Peyer's patch (tissue), 4 donors: Measurements from ENCODE around the gene CSMD2. TPM values are rescaled to one million over a fixed set of nuclear protein-coding genes. Genes with fewer than 3 reads are reported as not detected.

ENCODE experiments used
- DNase-seq, 3 donors: peaks; one replicate each; pipeline ENCODE4 v3.0.0-alpha.2; 2017 to 2019
- H3K27ac ChIP-seq, 4 donors: fragments of 200-600 bp; sonication (generic); one replicate each; pipeline ENCODE4 v1.5.1; 2016 to 2019
- H3K27me3 ChIP-seq, 2 donors: fragments of 200-600 bp; sonication (generic); one replicate each; pipeline ENCODE4 v1.5.1; 2019
- H3K36me3 ChIP-seq, 3 donors: fragments of 200-600 bp; sonication (generic); one replicate each; pipeline ENCODE4 v1.5.1; 2016 to 2019
- H3K4me1 ChIP-seq, 4 donors: fragments of 200-600 bp; sonication (generic); one replicate each; pipeline ENCODE4 v1.5.1; 2016 to 2019
- H3K4me3 ChIP-seq, 4 donors: fragments of 200-600 bp; sonication (generic); 1 replicate in 3 of 4; 2 replicates in 1 of 4; pipeline ENCODE4 v1.5.1; 2016 to 2019; ENCODE audit warnings: mild to moderate bottlenecking in 1 of 4
- H3K9me3 ChIP-seq, 4 donors: fragments of 200-600 bp; sonication (generic); one replicate each; pipeline ENCODE4 v1.5.1; 2016 to 2019; ENCODE audit warnings: mild to moderate bottlenecking in 1 of 4
- POLR2A ChIP-seq, 2 donors: fragments of 450-650 bp; IDR thresholded peaks; one replicate each; pipeline ENCODE4 v1.5.1; 2017; ENCODE audit warnings: antibody characterized with exemption in 2 of 2, mild to moderate bottlenecking in 2 of 2, moderate library complexity in 2 of 2
- total RNA-seq, 4 donors: library from RNA; depleted of rRNA; stranded (reverse); fragments of >200 nt; gene quantifications; one replicate each; pipeline ENCODE4 v1.1.0, GENCODE V29; 2016
- TF ChIP-seq, protein P1 (sequence below), 6 experiments: fragments of 450-650 bp in 4 of 6; fragments of 200-600 bp in 2 of 6; sonication (generic) in 1 of 6; IDR thresholded peaks; one replicate each; pipeline ENCODE4 v1.5.1; 2017 to 2019; ENCODE audit warnings: antibody characterized with exemption in 6 of 6, mild to moderate bottlenecking in 3 of 6, moderate library complexity in 1 of 6

The CSMD2 gene
- total RNA-seq, 4 donors from 2014 or later: under 0.01 to 1.2 (median 0.70) TPM

DNA sequence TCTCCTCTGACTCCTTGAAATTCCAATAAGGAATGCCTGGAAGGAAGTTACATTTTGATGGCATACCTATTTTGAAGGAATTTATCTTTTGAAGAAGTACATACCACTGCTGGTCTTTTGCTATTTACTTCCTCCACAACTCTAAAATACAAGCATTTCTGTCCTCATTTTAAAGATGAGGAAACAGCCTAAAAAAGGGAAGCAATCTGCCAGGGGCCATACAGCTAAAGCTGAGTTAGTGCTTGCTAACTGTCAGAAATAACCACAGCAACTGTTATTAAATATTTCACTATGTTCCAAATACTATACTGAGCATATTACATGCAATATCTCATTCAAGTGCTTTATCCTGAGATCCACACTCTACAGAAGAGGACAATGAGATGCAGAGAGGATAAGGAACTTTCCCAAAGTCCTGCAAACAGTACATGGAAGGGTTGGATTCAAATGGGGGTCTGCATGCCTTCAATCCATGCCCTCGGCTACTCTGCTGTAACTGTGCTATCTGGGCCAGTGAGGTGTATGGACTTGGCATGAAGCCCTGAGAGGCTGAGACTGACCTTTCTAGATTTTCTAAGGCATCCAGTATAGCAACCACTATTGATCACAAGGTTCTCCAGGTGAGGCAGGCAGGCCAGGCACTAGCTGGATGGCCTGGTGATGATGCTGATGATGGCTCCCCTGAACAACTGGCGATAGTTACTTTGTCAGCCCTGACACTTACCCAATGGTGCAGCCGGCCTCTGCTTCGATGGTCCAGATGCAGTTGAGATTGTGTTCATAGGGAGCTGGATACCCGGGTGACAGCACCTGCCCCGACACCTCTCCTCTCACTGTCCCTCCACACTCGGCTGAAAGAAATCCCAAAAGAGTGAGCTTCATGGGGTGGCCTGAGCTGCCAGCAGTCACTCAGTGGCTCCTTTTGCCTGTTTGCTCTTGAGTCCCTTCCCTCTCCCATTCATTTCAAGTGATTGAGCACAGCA lies 472.5 kb downstream of the CSMD2 start:
- no peaks in the 10 kb centered on the region for H3K9me3 ChIP-seq
- H3K27me3 ChIP-seq: no peaks in the 10 kb centered on the region
- no peaks in the 10 kb centered on the region for H3K4me1 ChIP-seq
- H3K36me3 ChIP-seq: no peaks in the 10 kb centered on the region
- no peak for TF ChIP-seq POLR2A (IDR thresholded peaks at IDR 0.05)
- TF ChIP-seq, protein P1, sequence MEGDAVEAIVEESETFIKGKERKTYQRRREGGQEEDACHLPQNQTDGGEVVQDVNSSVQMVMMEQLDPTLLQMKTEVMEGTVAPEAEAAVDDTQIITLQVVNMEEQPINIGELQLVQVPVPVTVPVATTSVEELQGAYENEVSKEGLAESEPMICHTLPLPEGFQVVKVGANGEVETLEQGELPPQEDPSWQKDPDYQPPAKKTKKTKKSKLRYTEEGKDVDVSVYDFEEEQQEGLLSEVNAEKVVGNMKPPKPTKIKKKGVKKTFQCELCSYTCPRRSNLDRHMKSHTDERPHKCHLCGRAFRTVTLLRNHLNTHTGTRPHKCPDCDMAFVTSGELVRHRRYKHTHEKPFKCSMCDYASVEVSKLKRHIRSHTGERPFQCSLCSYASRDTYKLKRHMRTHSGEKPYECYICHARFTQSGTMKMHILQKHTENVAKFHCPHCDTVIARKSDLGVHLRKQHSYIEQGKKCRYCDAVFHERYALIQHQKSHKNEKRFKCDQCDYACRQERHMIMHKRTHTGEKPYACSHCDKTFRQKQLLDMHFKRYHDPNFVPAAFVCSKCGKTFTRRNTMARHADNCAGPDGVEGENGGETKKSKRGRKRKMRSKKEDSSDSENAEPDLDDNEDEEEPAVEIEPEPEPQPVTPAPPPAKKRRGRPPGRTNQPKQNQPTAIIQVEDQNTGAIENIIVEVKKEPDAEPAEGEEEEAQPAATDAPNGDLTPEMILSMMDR (IDR thresholded peaks at IDR 0.05): no peak
- no peak overlapping the region for H3K27ac ChIP-seq
- no peak overlapping the region for H3K4me3 ChIP-seq
- DNase-seq: no peak

DNA sequence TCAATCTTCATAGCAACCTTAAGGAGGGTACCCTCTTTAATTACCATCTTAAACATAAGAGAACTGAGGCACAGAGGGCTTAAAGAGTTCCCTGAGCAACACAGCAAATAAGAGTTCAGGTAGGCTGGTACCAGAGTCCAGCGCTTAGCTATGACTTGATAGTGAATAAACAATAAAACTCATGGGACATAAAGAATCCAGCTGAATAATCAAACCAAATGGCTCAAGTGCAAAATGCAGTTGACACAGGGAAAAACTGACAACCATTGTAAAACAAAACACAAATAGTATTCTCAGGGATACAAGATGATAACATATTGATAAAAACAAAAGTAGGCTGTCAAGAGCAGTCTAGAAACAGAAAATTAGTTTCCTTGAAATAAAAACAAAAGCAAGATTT lies 478.0 kb downstream of the CSMD2 start:
- Histone ChIP-seq H3K27me3 (no peaks in the 10 kb centered on the region), H3K4me3 (no peak overlapping the region), H3K36me3 (no peaks in the 10 kb centered on the region), H3K27ac (no peak overlapping the region), H3K9me3 (no peaks in the 10 kb centered on the region), H3K4me1 (no peaks in the 10 kb centered on the region)
- no peak for DNase-seq
- no peak for TF ChIP-seq POLR2A (IDR thresholded peaks at IDR 0.05)
- TF ChIP-seq, protein P1 (IDR thresholded peaks at IDR 0.05): no peak

DNA sequence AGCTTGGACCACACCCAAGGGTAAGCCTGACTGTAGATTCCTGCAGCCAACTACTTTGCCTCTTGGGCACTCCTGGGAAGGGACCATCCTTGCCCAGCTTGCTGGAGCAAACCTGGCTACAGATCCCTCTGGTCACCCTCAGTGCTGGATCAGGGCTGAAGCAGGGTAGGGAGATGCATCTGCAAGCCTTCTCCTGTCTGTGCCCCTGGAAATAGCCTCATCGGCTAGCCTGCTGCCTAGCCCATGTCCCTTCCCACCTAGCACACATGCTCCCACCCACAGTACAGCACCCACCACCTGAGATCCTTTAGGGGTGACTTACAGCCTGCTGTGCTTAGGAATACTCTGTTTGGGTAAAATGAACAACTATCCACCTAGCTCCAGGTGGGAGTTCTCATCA lies 478.5 kb downstream of the CSMD2 start:
- DNase-seq: no peak
- Histone ChIP-seq H3K27me3 (no peaks in the 10 kb centered on the region), H3K27ac (no peak overlapping the region), H3K4me1 (no peaks in the 10 kb centered on the region), H3K36me3 (no peaks in the 10 kb centered on the region), H3K4me3 (no peak overlapping the region), H3K9me3 (no peaks in the 10 kb centered on the region)
- no peak for TF ChIP-seq POLR2A (IDR thresholded peaks at IDR 0.05)
- TF ChIP-seq, protein P1 (IDR thresholded peaks at IDR 0.05): no peak

DNA sequence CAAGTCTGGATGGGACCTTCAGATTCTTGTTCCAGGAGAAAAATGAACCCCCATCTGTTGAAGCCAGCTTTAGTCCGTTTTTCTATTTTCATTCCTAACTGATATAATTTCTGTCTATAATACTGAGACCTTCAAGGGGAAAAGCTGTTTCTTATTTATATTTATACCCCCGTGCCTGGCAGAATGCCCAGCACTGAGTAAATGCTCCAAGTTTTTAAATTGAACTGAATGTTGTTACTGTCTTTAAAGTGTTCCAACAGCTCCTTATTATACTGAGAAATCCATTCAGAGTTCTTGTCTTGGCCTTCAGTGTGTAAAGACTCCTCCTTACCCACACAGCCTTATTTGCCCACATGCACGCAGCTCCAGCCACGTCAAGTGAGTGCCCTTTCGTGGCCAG lies 479.8 kb downstream of the CSMD2 start:
- Histone ChIP-seq H3K27me3 (no peaks in the 10 kb centered on the region), H3K4me3 (no peak overlapping the region), H3K4me1 (no peaks in the 10 kb centered on the region), H3K36me3 (no peaks in the 10 kb centered on the region), H3K9me3 (no peaks in the 10 kb centered on the region), H3K27ac (no peak overlapping the region)
- TF ChIP-seq POLR2A (IDR thresholded peaks at IDR 0.05): no peak
- TF ChIP-seq, protein P1 (IDR thresholded peaks at IDR 0.05): no peak
- DNase-seq: no peak

DNA sequence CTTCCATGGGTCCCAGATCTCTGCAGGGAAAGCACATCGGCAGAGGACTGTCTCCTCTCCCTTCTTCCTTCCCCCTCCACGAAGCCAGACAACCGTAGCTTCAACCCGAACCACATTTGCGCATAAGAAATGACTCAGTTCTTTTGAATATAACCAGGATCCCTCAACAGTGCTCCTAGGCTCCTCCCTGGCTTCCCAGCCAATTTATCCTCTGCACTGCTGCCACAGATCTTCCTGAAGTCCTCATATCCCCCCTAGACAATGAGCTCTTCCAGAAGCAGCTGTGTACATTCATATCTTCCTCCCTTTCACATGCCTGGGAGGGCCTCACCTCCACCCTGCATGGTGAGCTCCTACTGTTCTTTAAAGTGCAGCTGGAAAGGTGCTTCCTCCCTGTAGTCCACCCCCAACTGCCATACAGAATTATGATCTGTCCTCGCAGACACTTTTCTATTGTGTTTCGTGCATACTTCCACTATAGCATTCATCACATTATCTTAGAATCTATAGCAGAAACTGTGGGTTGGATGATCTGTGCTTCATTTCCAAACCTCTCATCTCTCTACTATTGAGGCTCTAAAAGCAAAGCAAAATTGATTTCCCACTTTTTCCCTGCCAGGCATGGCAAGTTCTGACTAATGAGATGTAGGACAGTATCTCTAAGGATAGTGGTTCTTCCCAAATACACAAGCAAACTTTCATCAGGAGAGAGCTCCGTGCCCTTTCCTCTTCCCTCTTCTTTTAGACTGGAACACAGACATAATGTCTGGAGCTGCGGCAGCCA lies 480.4 kb downstream of the CSMD2 start:
- no peak for DNase-seq
- Histone ChIP-seq H3K27ac (no peak overlapping the region), H3K9me3 (no peaks in the 10 kb centered on the region), H3K27me3 (no peaks in the 10 kb centered on the region), H3K4me1 (no peaks in the 10 kb centered on the region), H3K4me3 (no peak overlapping the region), H3K36me3 (no peaks in the 10 kb centered on the region)
- TF ChIP-seq, protein P1 (IDR thresholded peaks at IDR 0.05): no peak
- no peak for TF ChIP-seq POLR2A (IDR thresholded peaks at IDR 0.05)
